Activated T-cell treated with anti-CD3 and anti-CD28 coated beads for 48 hours (primary cell): ENCODE measurements around the gene SLC9A5.
A peak's percentile ranks its signal among the peaks of the same experiment; 100 is the strongest.

Source experiments
- DNase-seq: peaks from one replicate; pipeline ENCODE4 v3.0.0-alpha.2; 2020; ENCODE audit warnings: low read depth

The SLC9A5 gene

GRCh38 chr16:67283039-67283825 is 34.5 kb downstream of the SLC9A5 start:
- no peak for DNase-seq

DNA sequence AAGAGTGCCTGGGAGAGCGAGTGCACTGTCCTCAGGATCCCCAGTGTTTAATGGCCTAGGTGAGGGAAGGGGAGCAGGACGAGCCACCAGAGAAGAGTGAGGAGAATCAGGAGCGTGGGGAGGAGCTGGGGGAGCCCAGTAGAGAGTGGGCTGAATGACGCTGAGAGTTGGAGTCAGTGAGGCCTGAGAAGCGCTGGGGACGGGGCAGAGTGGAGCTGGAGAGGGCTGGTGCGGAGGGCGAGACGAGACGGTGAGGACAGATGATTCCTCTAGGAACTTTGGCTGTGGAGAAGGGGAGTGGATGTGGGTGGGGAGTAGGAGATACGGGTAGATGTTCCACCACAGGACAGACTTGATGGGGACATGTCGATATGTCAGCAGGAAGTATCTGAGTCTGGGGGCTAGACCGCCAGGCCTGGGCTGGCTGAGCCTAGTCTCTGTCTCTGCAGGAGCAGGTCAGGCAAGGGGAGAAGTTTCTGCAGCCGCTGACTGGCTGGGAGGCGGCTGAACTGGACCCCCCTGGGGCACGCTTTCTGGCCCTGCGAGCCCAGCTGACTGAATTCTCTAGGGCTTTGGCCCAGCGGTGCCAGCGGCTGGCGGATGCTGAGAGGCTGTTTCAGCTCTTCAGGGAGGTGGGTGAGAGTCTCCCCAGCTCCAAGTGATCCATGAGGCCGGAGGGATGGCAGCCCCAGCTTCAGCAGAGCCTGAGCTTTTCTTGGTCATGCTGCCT is 35.2 kb downstream of the SLC9A5 start:
- DNase-seq: no peak

DNA sequence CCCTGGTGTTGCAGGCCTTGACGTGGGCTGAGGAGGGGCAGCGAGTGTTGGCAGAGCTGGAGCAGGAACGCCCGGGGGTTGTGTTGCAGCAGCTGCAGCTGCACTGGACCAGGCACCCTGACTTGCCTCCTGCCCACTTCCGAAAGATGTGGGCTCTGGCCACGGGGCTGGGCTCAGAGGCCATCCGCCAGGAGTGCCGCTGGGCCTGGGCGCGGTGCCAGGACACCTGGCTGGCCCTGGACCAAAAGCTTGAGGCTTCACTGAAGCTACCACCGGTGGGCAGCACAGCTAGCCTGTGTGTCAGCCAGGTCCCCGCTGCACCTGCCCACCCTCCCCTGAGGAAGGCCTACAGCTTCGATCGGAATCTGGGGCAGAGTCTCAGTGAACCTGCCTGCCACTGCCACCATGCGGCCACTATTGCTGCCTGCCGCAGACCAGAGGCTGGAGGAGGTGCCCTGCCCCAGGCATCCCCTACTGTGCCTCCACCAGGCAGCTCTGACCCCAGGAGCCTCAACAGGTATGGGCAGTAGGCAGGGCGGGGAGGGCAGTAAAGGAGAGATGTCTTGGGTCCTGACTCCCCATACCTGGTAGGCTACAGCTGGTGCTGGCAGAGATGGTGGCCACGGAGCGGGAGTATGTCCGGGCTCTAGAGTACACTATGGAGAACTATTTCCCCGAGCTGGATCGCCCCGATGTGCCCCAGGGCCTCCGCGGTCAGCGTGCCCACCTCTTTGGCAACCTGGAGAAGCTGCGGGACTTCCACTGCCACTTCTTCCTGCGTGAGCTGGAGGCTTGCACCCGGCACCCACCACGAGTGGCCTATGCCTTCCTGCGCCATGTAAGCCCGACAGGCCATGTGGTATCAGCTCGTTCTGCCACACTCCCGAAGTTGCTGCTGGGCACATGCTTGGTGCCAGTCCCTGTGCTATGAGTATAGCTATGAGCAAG is 36.2 kb downstream of the SLC9A5 start:
- no peak for DNase-seq

- DNase-seq: no peak
These were observed 37.9 kb downstream of the SLC9A5 start for GRCh38 chr16:67286441-67287235.

DNA sequence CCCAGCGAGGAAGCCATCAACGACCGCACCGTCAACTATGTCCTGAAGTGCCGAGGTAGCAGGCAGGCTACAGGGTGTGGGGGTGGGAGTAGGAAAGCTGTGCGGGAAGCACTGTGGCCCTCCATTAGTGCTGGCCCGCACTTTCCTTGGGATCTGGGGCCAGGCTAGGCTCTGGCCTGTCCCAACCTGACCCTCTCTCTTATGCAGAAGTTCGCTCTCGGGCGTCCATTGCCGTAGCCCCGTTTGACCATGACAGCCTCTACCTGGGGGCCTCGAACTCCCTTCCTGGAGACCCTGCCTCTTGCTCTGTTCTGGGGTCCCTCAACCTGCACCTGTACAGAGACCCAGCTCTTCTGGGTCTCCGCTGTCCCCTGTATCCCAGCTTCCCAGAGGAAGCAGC is 39.2 kb downstream of the SLC9A5 start:
- no peak for DNase-seq

DNA sequence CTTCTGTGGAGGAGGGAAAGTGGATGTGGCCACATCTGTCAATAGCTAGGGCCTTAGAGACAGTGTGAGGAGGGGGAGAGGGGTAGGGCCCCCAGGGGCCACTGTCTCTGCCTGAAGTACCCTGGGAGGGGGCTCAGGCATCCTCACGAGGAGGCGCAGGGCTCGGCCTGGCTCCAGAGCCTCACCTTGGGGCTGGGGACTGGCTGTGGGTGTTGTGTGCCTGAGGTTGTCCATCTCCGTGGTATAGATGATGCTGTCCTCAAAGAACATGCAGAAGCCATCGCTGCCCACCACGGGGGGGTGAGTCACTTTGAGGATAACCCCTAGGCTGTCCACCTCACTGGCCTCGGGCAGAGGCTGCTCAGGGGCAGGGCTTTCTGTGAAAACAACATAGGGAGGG is 42.7 kb downstream of the SLC9A5 start:
- no peak for DNase-seq

GRCh38 chr16:67294171-67294757 is 45.5 kb downstream of the SLC9A5 start:
- no peak for DNase-seq

DNA sequence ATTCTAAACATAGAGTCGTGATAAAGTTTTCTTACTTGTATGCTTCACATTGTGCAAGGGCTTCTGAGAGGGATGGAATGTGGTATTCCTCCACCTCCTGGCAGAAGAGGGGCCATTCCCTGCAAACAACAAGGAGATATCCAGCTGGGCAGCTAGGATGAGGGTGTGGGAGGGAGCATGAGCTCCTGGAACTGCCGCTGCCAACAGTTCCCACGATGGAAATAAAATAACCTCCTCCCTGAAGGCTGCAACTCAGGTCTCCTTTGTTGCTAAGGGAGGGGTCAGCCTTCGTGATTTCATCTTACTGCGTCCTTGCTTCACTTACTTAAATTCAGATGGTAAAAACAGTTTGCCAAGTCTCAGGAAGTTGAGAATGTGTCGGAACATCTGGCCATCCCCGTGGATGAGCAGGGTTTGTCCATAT is 46.2 kb downstream of the SLC9A5 start:
- no peak for DNase-seq

DNA sequence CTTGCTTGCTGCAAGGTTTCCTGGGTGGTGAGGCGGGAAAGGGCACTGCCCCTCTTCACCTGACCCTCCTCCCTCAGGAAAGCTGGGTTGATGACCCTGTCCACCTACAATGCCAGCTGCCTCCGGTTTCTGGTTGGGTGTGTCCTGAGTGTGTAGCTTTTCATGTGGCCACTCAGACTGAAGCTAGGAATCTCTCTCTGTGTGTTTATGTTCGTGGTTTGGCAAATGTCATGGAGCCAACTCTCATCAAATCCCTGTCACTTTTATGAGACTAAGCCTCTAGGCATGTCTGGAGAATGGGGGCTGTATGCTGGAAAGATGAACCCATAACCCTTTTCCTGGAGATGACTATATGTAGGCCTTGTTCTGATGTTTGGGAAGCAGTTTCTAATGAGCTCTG is 47.6 kb downstream of the SLC9A5 start:
- DNase-seq: no peak

- no peak for DNase-seq
These were observed 49.5 kb downstream of the SLC9A5 start for GRCh38 chr16:67298277-67298676.

- DNase-seq: no peak
These were observed 50.5 kb downstream of the SLC9A5 start for GRCh38 chr16:67299269-67299668.

GRCh38 chr16:67301080-67301782 is 52.5 kb downstream of the SLC9A5 start:
- no peak for DNase-seq

DNA sequence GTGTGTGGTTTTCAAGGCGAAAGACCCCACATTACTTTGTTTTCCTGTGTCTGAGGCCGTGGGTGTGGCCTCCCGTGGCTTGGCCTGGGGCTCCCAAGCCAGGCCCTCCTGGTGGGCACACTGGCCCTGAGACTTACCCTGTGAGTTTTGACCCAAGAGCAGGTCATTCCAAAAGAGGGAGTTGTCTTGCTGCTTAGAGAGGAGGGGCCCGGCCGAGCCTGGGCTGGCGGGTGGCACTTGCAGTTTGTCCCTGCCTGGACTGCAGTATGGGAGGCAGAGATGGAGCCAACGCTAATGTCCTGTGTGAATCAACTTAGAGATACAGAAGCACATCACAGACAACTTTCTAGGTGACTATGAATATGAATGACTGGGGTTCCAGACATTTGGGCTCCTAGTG is 53.3 kb downstream of the SLC9A5 start:
- DNase-seq: no peak

DNA sequence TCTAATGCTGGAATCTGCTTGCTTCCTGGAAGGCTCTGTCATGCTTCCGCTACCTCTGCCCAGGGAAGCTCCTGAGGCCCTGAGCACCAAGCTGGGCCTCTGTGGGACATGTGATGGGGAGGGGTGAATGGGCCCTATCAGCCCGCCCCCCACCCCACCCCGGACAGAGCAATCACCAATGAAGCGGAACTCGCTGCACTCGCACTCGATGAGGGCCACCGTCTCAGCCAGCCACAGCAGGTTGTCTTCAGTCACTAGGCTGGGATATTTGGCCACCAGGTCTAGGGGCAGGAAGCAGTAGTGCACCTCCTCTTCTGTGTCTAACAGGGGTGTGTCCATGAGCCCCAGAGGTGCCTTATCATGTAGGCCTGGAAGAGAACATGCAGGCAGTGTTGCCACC is 54.2 kb downstream of the SLC9A5 start:
- DNase-seq: no peak

- DNase-seq: no peak
These were observed 55.2 kb downstream of the SLC9A5 start for GRCh38 chr16:67304020-67304419.

GRCh38 chr16:67305216-67306071 is 56.7 kb downstream of the SLC9A5 start:
- no peak for DNase-seq

DNA sequence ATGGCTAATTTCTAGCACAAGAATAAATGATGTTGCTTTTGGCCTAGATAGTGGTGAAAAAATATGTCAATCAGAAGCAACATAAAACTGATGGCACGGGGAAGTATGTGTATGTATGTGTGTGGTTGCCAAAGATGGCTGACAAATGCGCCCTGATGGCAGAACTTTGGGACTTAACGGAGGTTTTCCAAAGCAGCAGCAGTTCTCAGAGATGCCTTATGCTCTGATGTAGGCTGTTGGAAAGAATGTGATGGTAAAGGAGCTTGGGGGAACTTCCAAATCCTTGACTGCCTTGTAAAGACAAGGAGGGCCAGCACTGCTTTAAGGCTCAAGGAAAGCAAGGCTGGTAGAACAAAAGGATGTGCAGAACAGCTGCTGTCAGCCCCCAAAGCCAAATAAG is 61.8 kb downstream of the SLC9A5 start:
- DNase-seq: no peak

GRCh38 chr16:67311607-67312488 is 63.1 kb downstream of the SLC9A5 start:
- DNase-seq: peak; percentile 76

DNA sequence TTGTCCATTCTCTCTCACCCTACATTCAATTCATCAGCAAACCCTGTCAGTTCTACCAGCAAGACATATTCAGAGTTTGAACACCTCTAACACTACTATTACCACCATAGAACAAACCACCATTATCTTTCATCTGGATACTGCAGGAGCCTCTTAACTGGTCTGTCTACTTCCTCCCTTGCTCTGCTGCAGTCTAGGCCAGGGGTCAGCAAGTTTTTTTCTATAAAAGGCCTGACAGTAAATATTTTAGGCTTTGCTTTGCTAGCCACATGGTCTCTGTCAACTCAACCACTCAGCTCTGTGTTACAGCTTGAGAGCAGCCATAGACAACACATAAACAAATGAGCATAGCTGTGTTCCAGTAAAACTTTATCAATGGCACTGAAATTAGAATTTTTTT is 63.9 kb downstream of the SLC9A5 start:
- DNase-seq: no peak
